ENCODE data around the gene SRPK1. TPM values are rescaled to one million over a fixed set of nuclear protein-coding genes. Genes with fewer than 3 reads are reported as not detected.

SRPK1 gene
- total RNA-seq, 1 experiment from 2014 or later = 138 TPM

GRCh38 chr6:35839019-35839418, 81.9 kb downstream of the SRPK1 start:
- Mint-ChIP-seq H3K27me3 (ENCODE audit: unreplicated experiment) (no peaks in the 10 kb centered on the region), H3K4me3 (ENCODE audit: low read depth, unreplicated experiment) (no peak overlapping the region)

GRCh38 chr6:35833536-35833935, 87.4 kb downstream of the SRPK1 start:
- no peak for DNase-seq
- H3K27ac Mint-ChIP-seq (ENCODE audit: unreplicated experiment) = peak overlapping the region; percentile 23
- peaks cover 60% of the 10 kb centered on the region for H3K36me3 Mint-ChIP-seq (ENCODE audit: insufficient read depth, unreplicated experiment)
- H3K4me1 Mint-ChIP-seq (ENCODE audit: low read depth, unreplicated experiment) = peaks cover 15% of the 10 kb centered on the region
- intact Hi-C loops (cut with micrococcal nuclease; ENCODE audit: unreplicated experiment) = no loop called here
- no peak overlapping the region for H3K4me3 Mint-ChIP-seq (ENCODE audit: low read depth, unreplicated experiment)
- H3K9me3 Mint-ChIP-seq (ENCODE audit: low read depth, unreplicated experiment) = no peaks in the 10 kb centered on the region
- TF ChIP-seq CTCF (IDR thresholded peaks at IDR 0.05; ENCODE audit: unreplicated experiment) = no peak
- no peaks in the 10 kb centered on the region for H3K27me3 Mint-ChIP-seq (ENCODE audit: unreplicated experiment)
- TSS peak; percentile 11 for BruUV-seq (replicated peaks)
- CTCF ChIA-PET = no interaction called here

More at GRCh38 chr6:35839019-35839418, 81.9 kb downstream of the SRPK1 start:
- CTCF ChIA-PET = interaction anchor here (0.6 to 0.8 kb wide), 2 partner anchors 12 to 131 kb away, joined by 4 read pairs; no protein-coding TSS in a partner anchor
- intact Hi-C loops (cut with micrococcal nuclease; ENCODE audit: unreplicated experiment) = no loop called here
- Mint-ChIP-seq H3K9me3 (ENCODE audit: low read depth, unreplicated experiment) (no peaks in the 10 kb centered on the region), H3K27ac (ENCODE audit: unreplicated experiment) (no peak overlapping the region), H3K4me1 (ENCODE audit: low read depth, unreplicated experiment) (no peaks in the 10 kb centered on the region), H3K36me3 (ENCODE audit: insufficient read depth, unreplicated experiment) (peaks cover 59% of the 10 kb centered on the region)
- BruUV-seq (replicated peaks) = no TSS peak
- TF ChIP-seq CTCF (IDR thresholded peaks at IDR 0.05; ENCODE audit: unreplicated experiment) = no peak
- no peak for DNase-seq

- Mint-ChIP-seq H3K27ac (ENCODE audit: unreplicated experiment) (peak overlapping the region; percentile 44), H3K4me1 (ENCODE audit: low read depth, unreplicated experiment) (peaks cover 15% of the 10 kb centered on the region), H3K36me3 (ENCODE audit: insufficient read depth, unreplicated experiment) (peaks cover 46% of the 10 kb centered on the region), H3K27me3 (ENCODE audit: unreplicated experiment) (no peaks in the 10 kb centered on the region), H3K4me3 (ENCODE audit: low read depth, unreplicated experiment) (no peak overlapping the region), H3K9me3 (ENCODE audit: low read depth, unreplicated experiment) (no peaks in the 10 kb centered on the region)
- DNase-seq = peak; percentile 32
- CTCF ChIA-PET = no interaction called here
- intact Hi-C loops (cut with micrococcal nuclease; ENCODE audit: unreplicated experiment) = no loop called here
- TF ChIP-seq CTCF (IDR thresholded peaks at IDR 0.05; ENCODE audit: unreplicated experiment) = no peak
- BruUV-seq (replicated peaks) = no TSS peak
Observed at GRCh38 chr6:35831257-35832007, 89.5 kb downstream of the SRPK1 start.

DNA sequence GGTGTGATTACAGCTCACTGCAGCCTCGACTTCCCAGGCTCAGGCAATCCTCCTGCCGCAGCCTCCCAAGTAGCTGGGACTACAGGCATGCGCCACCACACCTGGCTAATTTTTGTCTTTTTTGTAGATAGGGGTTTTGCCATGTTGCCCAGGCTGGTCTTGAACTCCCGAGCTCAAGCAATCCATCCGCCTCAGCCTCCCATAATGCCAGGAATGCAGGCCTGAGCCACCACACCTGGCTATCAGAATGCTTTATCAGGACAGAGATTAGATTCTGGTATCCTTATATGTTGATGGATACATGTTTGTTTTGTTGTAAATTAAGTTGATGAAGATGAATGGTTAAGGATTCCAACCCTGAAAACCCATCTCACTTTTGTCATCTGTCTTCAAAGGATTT, 91.6 kb downstream of the SRPK1 start:
- H3K27ac Mint-ChIP-seq (ENCODE audit: unreplicated experiment) = no peak overlapping the region
- H3K9me3 Mint-ChIP-seq (ENCODE audit: low read depth, unreplicated experiment) = no peaks in the 10 kb centered on the region
- peaks cover 15% of the 10 kb centered on the region for H3K4me1 Mint-ChIP-seq (ENCODE audit: low read depth, unreplicated experiment)
- no peak for DNase-seq
- H3K27me3 Mint-ChIP-seq (ENCODE audit: unreplicated experiment) = no peaks in the 10 kb centered on the region
- intact Hi-C loops (cut with micrococcal nuclease; ENCODE audit: unreplicated experiment) = no loop called here
- CTCF ChIA-PET = interaction anchor here (0.7 kb wide), 1 partner anchor 263 kb away, joined by 3 read pairs; no protein-coding TSS in a partner anchor
- no TSS peak for BruUV-seq (replicated peaks)
- H3K4me3 Mint-ChIP-seq (ENCODE audit: low read depth, unreplicated experiment) = no peak overlapping the region
- no peak for TF ChIP-seq CTCF (IDR thresholded peaks at IDR 0.05; ENCODE audit: unreplicated experiment)
- H3K36me3 Mint-ChIP-seq (ENCODE audit: insufficient read depth, unreplicated experiment) = peaks cover 34% of the 10 kb centered on the region
